Caco-2 (cell line): ENCODE data around the gene NKAIN1. TPM values are rescaled to one million over a fixed set of nuclear protein-coding genes. Genes with fewer than 3 reads are reported as not detected.
"Not testable (repeated sequence)": the region's sequence is repeated elsewhere in the genome, so short reads cannot be mapped to it uniquely, and the experiment has no call there.

Experiments used
- BruUV-seq: library from RNA; stranded (reverse); fragments of 400-500 nt; replicated peaks from 2 replicates; lab custom pipeline; 2021; lab: Mats Ljungman, UMichigan
- CTCF ChIA-PET: fragments of 300-600 bp; sonication (Branson Sonifier 250); formaldehyde crosslinking; loops from one replicate; lab custom pipeline; 2022; ENCODE audit warnings: antibody characterized with exemption; lab: Charles Lee
- POLR2A ChIA-PET: fragments of 300-600 bp; sonication (Branson Sonifier 250); formaldehyde crosslinking; loops from one replicate; lab custom pipeline; 2022; ENCODE audit warnings: antibody characterized with exemption; lab: Charles Lee
- DNase-seq, 2 experiments: peaks; one replicate each; pipeline versions ENCODE4 v3.0.0 to v3.0.0-alpha.2; 2020 to 2022
- H3K27me3 ChIP-seq: replicated peaks from 2 replicates; pipeline ENCODE4 v1.6.0; 2011; ENCODE audit warnings: low read length; ENCODE audit not compliant: control insufficient read depth, insufficient read depth
- H3K36me3 ChIP-seq: 2 replicates; pipeline ENCODE4 v1.5.1; 2011; ENCODE audit warnings: low read length; ENCODE audit not compliant: control insufficient read depth, insufficient read depth
- H3K4me1 ChIP-seq: fragments of 250-450 bp; sonication (Bioruptor Pico); 2 replicates; pipeline ENCODE4 v1.5.1; 2020; ENCODE audit warnings: mild to moderate bottlenecking
- H3K4me3 ChIP-seq: 2 replicates; pipeline ENCODE4 v1.5.1; 2011; ENCODE audit warnings: low read depth, mild to moderate bottlenecking, control low read depth, low read length
- H3K9me3 ChIP-seq: fragments of 250-450 bp; sonication (Bioruptor Pico); 2 replicates; pipeline ENCODE4 v1.5.1; 2020; ENCODE audit warnings: mild to moderate bottlenecking, moderate library complexity
- H3K27ac Mint-ChIP-seq: one replicate; pipeline ENCODE4 v1.8.0; 2022; ENCODE audit warnings: mixed read lengths; ENCODE audit not compliant: unreplicated experiment
- H3K27me3 Mint-ChIP-seq: one replicate; pipeline ENCODE4 v1.8.0; 2022; ENCODE audit warnings: mixed read lengths; ENCODE audit not compliant: insufficient read depth, unreplicated experiment
- H3K36me3 Mint-ChIP-seq: one replicate; pipeline ENCODE4 v1.8.0; 2022; ENCODE audit warnings: mild to moderate bottlenecking, mixed read lengths; ENCODE audit not compliant: insufficient read depth, unreplicated experiment
- H3K4me1 Mint-ChIP-seq: one replicate; pipeline ENCODE4 v1.8.0; 2022; ENCODE audit warnings: low read depth, mixed read lengths; ENCODE audit not compliant: unreplicated experiment
- H3K4me3 Mint-ChIP-seq: one replicate; pipeline ENCODE4 v1.8.0; 2022; ENCODE audit warnings: mild to moderate bottlenecking, moderate library complexity, mixed read lengths; ENCODE audit not compliant: unreplicated experiment
- H3K9me3 Mint-ChIP-seq: one replicate; pipeline ENCODE4 v1.8.0; 2022; ENCODE audit warnings: mixed read lengths; ENCODE audit not compliant: unreplicated experiment
- intact Hi-C: fragments of 100-400 bp; cut with micrococcal nuclease; formaldehyde crosslinking; loops from one replicate; pipeline ENCODE4 v1.10.0; 2022; ENCODE audit not compliant: unreplicated experiment
- total RNA-seq: library from RNA; stranded (reverse); gene quantifications from 2 replicates; pipeline ENCODE4 v1.2.3, GENCODE V29; 2022
- TF ChIP-seq, protein P1 (sequence below), 2 experiments: fragments of 200-600 bp in 1 of 2; IDR thresholded peaks; 1 replicate in 1 of 2; 2 replicates in 1 of 2; pipeline versions ENCODE4 v1.5.1 to v1.8.0; 2011 to 2022; ENCODE audit warnings: antibody characterized with exemption in 1 of 2, control low read depth in 1 of 2, inconsistent platforms in 1 of 2, low read depth in 1 of 2, low read length in 1 of 2, mild to moderate bottlenecking in 1 of 2, moderate library complexity in 1 of 2; ENCODE audit not compliant: insufficient read depth in 1 of 2, severe bottlenecking in 1 of 2, unreplicated experiment in 1 of 2

NKAIN1 gene
- total RNA-seq, 1 experiment from 2014 or later, result not detected

DNA sequence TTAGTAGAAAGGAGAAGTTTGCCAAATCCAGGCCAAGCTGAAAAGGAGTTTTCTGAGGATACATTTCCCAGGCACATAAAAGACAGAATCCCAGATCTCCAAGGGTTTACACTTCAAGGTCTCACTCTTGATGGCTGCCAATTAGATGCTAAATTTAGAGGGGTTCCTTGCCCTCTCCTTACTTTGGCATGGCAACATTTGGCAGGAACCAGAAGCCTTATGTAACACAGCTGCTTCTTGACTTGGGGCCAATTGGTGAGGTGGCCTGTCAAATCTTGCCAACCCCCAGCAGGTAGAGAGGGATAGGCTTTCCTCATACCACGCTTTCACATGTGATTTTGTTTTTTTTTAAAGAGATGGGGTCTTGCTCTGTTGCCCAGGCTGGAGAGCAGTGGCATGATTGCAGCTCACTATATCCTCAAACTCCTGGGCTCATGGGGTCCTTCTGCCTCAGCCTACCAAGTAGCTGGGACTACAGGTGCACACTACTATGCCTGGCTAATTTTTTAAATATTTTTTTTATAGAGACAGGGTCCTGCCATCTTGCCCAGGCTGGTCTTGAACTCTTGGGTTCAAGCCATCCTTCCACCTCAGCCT lies 25.2 kb upstream of the NKAIN1 start:
- no peak for DNase-seq
- no peak overlapping the region for H3K27ac Mint-ChIP-seq
- peaks cover 72% of the 10 kb centered on the region for H3K36me3 Mint-ChIP-seq
- CTCF ChIA-PET, result no interaction called here
- Histone ChIP-seq H3K4me3 (no peak overlapping the region), H3K36me3 (no peaks in the 10 kb centered on the region), H3K9me3 (no peaks in the 10 kb centered on the region), H3K4me1 (no peaks in the 10 kb centered on the region), H3K27me3 (no peaks in the 10 kb centered on the region)
- TF ChIP-seq, protein P1, sequence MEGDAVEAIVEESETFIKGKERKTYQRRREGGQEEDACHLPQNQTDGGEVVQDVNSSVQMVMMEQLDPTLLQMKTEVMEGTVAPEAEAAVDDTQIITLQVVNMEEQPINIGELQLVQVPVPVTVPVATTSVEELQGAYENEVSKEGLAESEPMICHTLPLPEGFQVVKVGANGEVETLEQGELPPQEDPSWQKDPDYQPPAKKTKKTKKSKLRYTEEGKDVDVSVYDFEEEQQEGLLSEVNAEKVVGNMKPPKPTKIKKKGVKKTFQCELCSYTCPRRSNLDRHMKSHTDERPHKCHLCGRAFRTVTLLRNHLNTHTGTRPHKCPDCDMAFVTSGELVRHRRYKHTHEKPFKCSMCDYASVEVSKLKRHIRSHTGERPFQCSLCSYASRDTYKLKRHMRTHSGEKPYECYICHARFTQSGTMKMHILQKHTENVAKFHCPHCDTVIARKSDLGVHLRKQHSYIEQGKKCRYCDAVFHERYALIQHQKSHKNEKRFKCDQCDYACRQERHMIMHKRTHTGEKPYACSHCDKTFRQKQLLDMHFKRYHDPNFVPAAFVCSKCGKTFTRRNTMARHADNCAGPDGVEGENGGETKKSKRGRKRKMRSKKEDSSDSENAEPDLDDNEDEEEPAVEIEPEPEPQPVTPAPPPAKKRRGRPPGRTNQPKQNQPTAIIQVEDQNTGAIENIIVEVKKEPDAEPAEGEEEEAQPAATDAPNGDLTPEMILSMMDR (IDR thresholded peaks at IDR 0.05; ENCODE audit: insufficient read depth in 1 of 2, low read depth in 1 of 2, low read length in 1 of 2, severe bottlenecking in 1 of 2, unreplicated experiment in 1 of 2), result no peak
- intact Hi-C loops, result no loop called here
- no peaks in the 10 kb centered on the region for H3K27me3 Mint-ChIP-seq
- H3K4me3 Mint-ChIP-seq, result no peak overlapping the region
- BruUV-seq, result no TSS peak
- no peaks in the 10 kb centered on the region for H3K9me3 Mint-ChIP-seq
- no peaks in the 10 kb centered on the region for H3K4me1 Mint-ChIP-seq
- POLR2A ChIA-PET, result no interaction called here

DNA sequence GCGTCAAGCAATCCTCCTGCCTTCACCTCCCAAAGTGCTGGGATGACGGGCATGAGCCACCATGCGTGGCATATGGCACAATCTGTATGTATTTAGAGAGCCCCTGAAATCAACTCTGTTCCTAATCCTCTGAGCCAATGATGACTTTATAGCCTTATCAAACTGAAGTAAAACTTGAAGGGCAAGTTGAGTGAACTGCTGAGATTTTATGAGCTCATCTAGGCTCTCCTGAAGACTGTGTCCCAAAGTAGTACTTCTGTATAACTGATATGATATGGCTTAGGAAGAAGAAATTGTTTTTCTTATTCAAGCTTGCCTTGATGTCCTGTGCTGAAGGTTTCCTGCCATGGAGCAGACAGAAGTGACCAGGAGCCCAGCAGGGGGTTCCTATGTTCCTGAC lies 23.7 kb upstream of the NKAIN1 start:
- POLR2A ChIA-PET, result no interaction called here
- no peaks in the 10 kb centered on the region for H3K4me1 ChIP-seq
- H3K4me3 Mint-ChIP-seq, result no peak overlapping the region
- H3K27ac Mint-ChIP-seq, result no peak overlapping the region
- CTCF ChIA-PET, result no interaction called here
- no peaks in the 10 kb centered on the region for H3K9me3 Mint-ChIP-seq
- no peak overlapping the region for H3K4me3 ChIP-seq
- H3K27me3 ChIP-seq, result no peaks in the 10 kb centered on the region
- no peak for DNase-seq
- TF ChIP-seq, protein P1 (IDR thresholded peaks at IDR 0.05; ENCODE audit: insufficient read depth in 1 of 2, low read depth in 1 of 2, low read length in 1 of 2, severe bottlenecking in 1 of 2, unreplicated experiment in 1 of 2), result no peak
- H3K4me1 Mint-ChIP-seq, result no peaks in the 10 kb centered on the region
- H3K36me3 ChIP-seq, result no peaks in the 10 kb centered on the region
- no peaks in the 10 kb centered on the region for H3K27me3 Mint-ChIP-seq
- no TSS peak for BruUV-seq
- intact Hi-C loops, result no loop called here
- no peaks in the 10 kb centered on the region for H3K9me3 ChIP-seq
- peaks cover 69% of the 10 kb centered on the region for H3K36me3 Mint-ChIP-seq

DNA sequence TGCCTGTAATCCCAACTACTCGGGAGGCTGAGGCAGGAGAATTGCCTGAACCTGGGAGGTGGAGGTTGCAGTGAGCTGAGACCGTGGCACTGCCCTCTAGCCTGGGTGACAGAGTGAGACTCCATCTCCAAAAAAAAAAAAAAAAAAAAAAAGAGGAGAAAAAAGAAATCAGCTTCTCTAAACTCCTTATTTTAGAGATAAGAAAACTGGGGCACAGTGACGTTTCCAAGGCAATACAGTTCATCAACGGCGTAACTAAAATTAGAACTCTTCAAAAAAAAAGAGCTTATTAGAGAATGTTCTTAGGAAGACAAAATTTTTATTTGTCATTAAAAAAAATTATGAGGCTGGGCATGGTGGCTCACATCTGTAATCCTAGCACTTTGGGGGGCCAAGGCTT lies 22.7 kb upstream of the NKAIN1 start:
- H3K4me3 Mint-ChIP-seq, DNase-seq, H3K4me3 ChIP-seq, H3K36me3 ChIP-seq, BruUV-seq, H3K4me1 Mint-ChIP-seq, H3K9me3 Mint-ChIP-seq, H3K27ac Mint-ChIP-seq, H3K9me3 ChIP-seq, H3K4me1 ChIP-seq, intact Hi-C loops, H3K27me3 ChIP-seq, H3K27me3 Mint-ChIP-seq: not testable (repeated sequence)
- peaks cover 73% of the 10 kb centered on the region for H3K36me3 Mint-ChIP-seq
- CTCF ChIA-PET, result interaction anchor here (0.7 kb wide), 1 partner anchor 132 kb away, joined by 7 read pairs; no protein-coding TSS in a partner anchor
- POLR2A ChIA-PET, result interaction anchor here (1.2 kb wide), 1 partner anchor 34 kb away, joined by 11 read pairs; the partner anchor contains the start of genes SNRNP40 and ZCCHC17
